H9 (cell line): ENCODE data around the gene CRACDL. TPM values are rescaled to one million over a fixed set of nuclear protein-coding genes. Genes with fewer than 3 reads are reported as not detected.

Source experiments
- DNase-seq: peaks from one replicate; pipeline ENCODE4 v3.0.0-alpha.2; 2017
- H2AFZ ChIP-seq: one replicate; pipeline ENCODE4 v1.6.1; 2013; ENCODE audit warnings: mild to moderate bottlenecking, low read length, control low read depth, moderate library complexity
- H2AK5ac ChIP-seq: 2 replicates; pipeline ENCODE4 v1.6.1; 2013; ENCODE audit warnings: low read length, control low read depth, mixed read lengths; ENCODE audit not compliant: insufficient read length
- H2BK120ac ChIP-seq: one replicate; pipeline ENCODE4 v1.6.1; 2013; ENCODE audit warnings: low read depth, mild to moderate bottlenecking, low read length, control low read depth, inconsistent platforms; ENCODE audit not compliant: poor library complexity, severe bottlenecking
- H2BK12ac ChIP-seq: 2 replicates; pipeline ENCODE4 v1.6.1; 2013; ENCODE audit warnings: low read length, control low read depth, mixed read lengths, low read depth; ENCODE audit not compliant: insufficient read length
- H2BK15ac ChIP-seq: 2 replicates; pipeline ENCODE4 v1.6.1; 2013; ENCODE audit warnings: low read depth, low read length, control low read depth
- H2BK20ac ChIP-seq: one replicate; pipeline ENCODE4 v1.6.1; 2013; ENCODE audit warnings: low read depth, mild to moderate bottlenecking, low read length, control low read depth, inconsistent platforms; ENCODE audit not compliant: poor library complexity, severe bottlenecking
- H2BK5ac ChIP-seq: 2 replicates; pipeline ENCODE4 v1.6.1; 2013; ENCODE audit warnings: low read length, control low read depth, mixed read lengths; ENCODE audit not compliant: insufficient read length
- H3K14ac ChIP-seq: 2 replicates; pipeline ENCODE4 v1.6.1; 2013; ENCODE audit warnings: low read length, control low read depth; ENCODE audit not compliant: insufficient read depth
- H3K18ac ChIP-seq: 2 replicates; pipeline ENCODE4 v1.6.1; 2013; ENCODE audit warnings: low read depth, mild to moderate bottlenecking, mixed read lengths, low read length, control low read depth; ENCODE audit not compliant: insufficient read length
- H3K23ac ChIP-seq: 2 replicates; pipeline ENCODE4 v1.6.1; 2013; ENCODE audit warnings: low read length, control low read depth, mixed read lengths, low read depth; ENCODE audit not compliant: insufficient read length
- H3K23me2 ChIP-seq: 2 replicates; pipeline ENCODE4 v1.6.1; 2013; ENCODE audit warnings: low read depth, mild to moderate bottlenecking, mixed read lengths, low read length, control low read depth; ENCODE audit not compliant: insufficient read length, poor library complexity, severe bottlenecking
- H3K27ac ChIP-seq: 2 replicates; pipeline ENCODE4 v1.5.1; 2013; ENCODE audit warnings: low read length, control low read depth, mixed read lengths, low read depth; ENCODE audit not compliant: insufficient read length
- H3K27me3 ChIP-seq: 2 replicates; pipeline ENCODE4 v1.6.1; 2013; ENCODE audit warnings: low read length, control low read depth, inconsistent platforms; ENCODE audit not compliant: insufficient read depth
- H3K4ac ChIP-seq: 2 replicates; pipeline ENCODE4 v1.6.1; 2013; ENCODE audit warnings: low read depth, mild to moderate bottlenecking, control low read depth, inconsistent platforms, low read length, moderate library complexity
- H3K4me1 ChIP-seq: 2 replicates; pipeline ENCODE4 v1.6.1; 2013; ENCODE audit warnings: low read length, control low read depth, inconsistent platforms; ENCODE audit not compliant: insufficient read depth
- H3K4me2 ChIP-seq: 2 replicates; pipeline ENCODE4 v1.6.1; 2013; ENCODE audit warnings: low read length, control low read depth, mixed read lengths; ENCODE audit not compliant: insufficient read length, insufficient read depth
- H3K56ac ChIP-seq: 2 replicates; pipeline ENCODE4 v1.6.1; 2013; ENCODE audit warnings: low read depth, mild to moderate bottlenecking, mixed read lengths, low read length, control low read depth; ENCODE audit not compliant: insufficient read length
- H3K79me1 ChIP-seq: 2 replicates; pipeline ENCODE4 v1.6.1; 2013; ENCODE audit warnings: low read depth, mild to moderate bottlenecking, moderate library complexity, low read length, control low read depth, inconsistent platforms; ENCODE audit not compliant: insufficient read depth, poor library complexity, severe bottlenecking
- H3K79me2 ChIP-seq: 2 replicates; pipeline ENCODE4 v1.6.1; 2013; ENCODE audit warnings: low read length, control low read depth, inconsistent platforms; ENCODE audit not compliant: insufficient read depth
- H3K9ac ChIP-seq: 2 replicates; pipeline ENCODE4 v1.6.1; 2013; ENCODE audit warnings: low read length, control low read depth, mixed read lengths; ENCODE audit not compliant: insufficient read length; ENCODE audit errors: extremely low read depth
- H3K9me3 ChIP-seq: one replicate; pipeline ENCODE4 v1.6.1; 2013; ENCODE audit warnings: low read depth, low read length, inconsistent platforms; ENCODE audit not compliant: control insufficient read depth
- H3T11ph ChIP-seq: one replicate; pipeline ENCODE4 v1.6.1; 2013; ENCODE audit warnings: mild to moderate bottlenecking, low read length, control low read depth, inconsistent platforms
- H4K20me1 ChIP-seq: one replicate; pipeline ENCODE4 v1.6.1; 2013; ENCODE audit not compliant: control insufficient read depth, insufficient read length, insufficient read depth
- H4K5ac ChIP-seq: 2 replicates; pipeline ENCODE4 v1.6.1; 2013; ENCODE audit warnings: low read depth, mild to moderate bottlenecking, mixed read lengths, low read length, control low read depth; ENCODE audit not compliant: insufficient read length
- H4K8ac ChIP-seq: replicated peaks from 2 replicates; pipeline ENCODE4 v1.6.1; 2013; ENCODE audit warnings: low read length, control low read depth, mixed read lengths, low read depth; ENCODE audit not compliant: insufficient read length
- H4K91ac ChIP-seq: 2 replicates; pipeline ENCODE4 v1.6.1; 2013; ENCODE audit warnings: low read depth, mild to moderate bottlenecking, moderate library complexity, mixed read lengths, low read length, control low read depth; ENCODE audit not compliant: insufficient read length
- H3K27ac Mint-ChIP-seq, 3 experiments: 2 replicates in 2 of 3; 3 replicates in 1 of 3; pipeline ENCODE4 v1.8.0; 2020 to 2021; ENCODE audit warnings: mixed read lengths in 3 of 3, mild to moderate bottlenecking in 1 of 3, moderate library complexity in 1 of 3
- H3K27me3 Mint-ChIP-seq: 2 replicates; pipeline ENCODE4 v1.8.0; 2021; ENCODE audit warnings: low read depth, mild to moderate bottlenecking, moderate library complexity, mixed read lengths
- H3K36me3 Mint-ChIP-seq, 3 experiments: 2 replicates in 2 of 3; 3 replicates in 1 of 3; pipeline ENCODE4 v1.8.0; 2020 to 2021; ENCODE audit warnings: low read depth in 3 of 3, mixed read lengths in 3 of 3; ENCODE audit not compliant: insufficient read depth in 1 of 3
- H3K4me1 Mint-ChIP-seq, 2 experiments: 2 replicates each; pipeline ENCODE4 v1.8.0; 2020; ENCODE audit warnings: mixed read lengths in 2 of 2
- H3K4me3 Mint-ChIP-seq, 2 experiments: 2 replicates in 1 of 2; 3 replicates in 1 of 2; pipeline ENCODE4 v1.8.0; 2020 to 2021; ENCODE audit warnings: mild to moderate bottlenecking in 2 of 2, mixed read lengths in 2 of 2, moderate library complexity in 1 of 2
- H3K9me3 Mint-ChIP-seq, 2 experiments: 2 replicates in 1 of 2; 3 replicates in 1 of 2; pipeline ENCODE4 v1.8.0; 2020; ENCODE audit warnings: mild to moderate bottlenecking in 2 of 2, mixed read lengths in 2 of 2, moderate library complexity in 1 of 2
- CTCF ChIP-seq: fragments of 200-600 bp; sonication (generic); conservative IDR thresholded peaks from 3 replicates; pipeline ENCODE4 v1.8.0; 2021; ENCODE audit warnings: antibody characterized with exemption, mild to moderate bottlenecking
- WGBS: extraction: QIAGEN DNeasy Blood & Tissue Kit; methylation state at CpG from one replicate; pipeline ENCODE4 v1.1.7; 2013; ENCODE audit warnings: missing lambda C conversion rate, low lambda C conversion rate, mixed read lengths; ENCODE audit not compliant: insufficient read length; ENCODE audit errors: extremely low coverage; 5-methylcytosine and 5-hydroxymethylcytosine counted together
- total RNA-seq: library from RNA; stranded (reverse); gene quantifications from 2 replicates; pipeline ENCODE4 v1.2.1, GENCODE V29; 2021

CRACDL gene
- total RNA-seq, 1 experiment from 2014 or later = 0.48 TPM

GRCh38 chr2:98802344-98802743 lies 133.7 kb downstream of the CRACDL start:
- no peaks in the 10 kb centered on the region; a peak in 1 of 5 replicates for H3K9me3 Mint-ChIP-seq
- H2BK20ac ChIP-seq = no peak overlapping the region
- no peak overlapping the region for H2BK15ac ChIP-seq
- H3K23ac ChIP-seq = no peak overlapping the region
- no peak overlapping the region for H3K18ac ChIP-seq
- H4K91ac ChIP-seq = no peak overlapping the region
- H4K20me1 ChIP-seq = no peaks in the 10 kb centered on the region
- no peak overlapping the region for H3K4ac ChIP-seq
- no peak overlapping the region for H3T11ph ChIP-seq
- no peaks in the 10 kb centered on the region for H3K27me3 ChIP-seq
- no peak overlapping the region for H3K56ac ChIP-seq
- H3K9me3 ChIP-seq = no peaks in the 10 kb centered on the region
- no peak overlapping the region for H2BK12ac ChIP-seq
- H3K4me1 Mint-ChIP-seq = peaks cover 6 to 8% of the 10 kb centered on the region in 2 experiments; a peak in 3 of 4 replicates
- H3K79me2 ChIP-seq = no peaks in the 10 kb centered on the region
- DNase-seq = no peak
- no peak overlapping the region for H3K4me3 Mint-ChIP-seq
- no peak overlapping the region for H3K27ac Mint-ChIP-seq
- WGBS = no CpG with 5 or more reads among the region's 8 CpGs
- H3K36me3 Mint-ChIP-seq = no peaks in the 10 kb centered on the region
- H3K9ac ChIP-seq = no peak overlapping the region
- no peak overlapping the region for H4K8ac ChIP-seq
- no peak overlapping the region for H3K14ac ChIP-seq
- no peak for TF ChIP-seq CTCF
- H4K5ac ChIP-seq = no peak overlapping the region
- no peaks in the 10 kb centered on the region for H3K23me2 ChIP-seq
- no peak overlapping the region for H2BK120ac ChIP-seq
- no peak overlapping the region for H3K27ac ChIP-seq
- peaks cover 16% of the 10 kb centered on the region for H3K27me3 Mint-ChIP-seq
- H3K4me2 ChIP-seq = no peak overlapping the region
- H2AK5ac ChIP-seq = no peak overlapping the region
- no peak overlapping the region for H2BK5ac ChIP-seq
- H3K79me1 ChIP-seq = no peaks in the 10 kb centered on the region
- no peak overlapping the region for H2AFZ ChIP-seq
- H3K4me1 ChIP-seq = no peaks in the 10 kb centered on the region
